HG03139 (cell line): ENCODE data around the gene OR1J1.

Experiments used
- ATAC-seq: cut with Tn5 transposase; IDR thresholded peaks from one replicate; pipeline ENCODE4 v1.9.1; 2021; ENCODE audit not compliant: unreplicated experiment

Gene OR1J1

GRCh38 chr9:122477826-122478225 lies at the start of gene OR1J1:
Gene OR1J1 (minus strand): TSS chr9:122477926. CDS start chr9:122477926, 0 bp downstream.
- no peak for ATAC-seq

DNA sequence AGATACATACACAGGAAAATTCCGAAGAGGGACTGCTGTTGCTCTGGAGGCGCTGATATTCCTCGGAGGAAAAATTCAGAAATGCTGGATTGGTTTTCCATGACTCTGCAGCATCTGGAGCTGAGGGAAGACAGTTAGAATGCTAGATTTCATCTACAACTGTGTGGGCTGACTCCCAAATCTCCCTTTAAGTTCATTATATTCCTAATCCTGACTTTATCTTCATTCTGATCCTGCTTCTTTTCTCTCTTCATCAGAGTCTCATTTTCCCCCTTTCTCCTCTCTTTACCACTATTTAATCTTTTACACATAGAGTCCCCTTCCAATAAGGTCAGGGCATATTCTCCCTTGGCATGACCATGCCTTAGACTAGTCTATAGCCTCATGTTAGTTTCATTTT lies 49.5 kb upstream of the OR1J1 start, which contains the start of gene OR1N1:
Gene OR1N1, minus strand, starts transcription at position 101 of the 400 bp plus-strand sequence. Its CDS starts 0 bp downstream, at position 101.
- ATAC-seq: no peak

GRCh38 chr9:122526602-122527001 lies 48.9 kb upstream of the OR1J1 start:
- no peak for ATAC-seq

- ATAC-seq: no peak
These were observed 41.6 kb upstream of the OR1J1 start for GRCh38 chr9:122519376-122519775.

- no peak for ATAC-seq
These were observed 41.1 kb upstream of the OR1J1 start, which contains the start of gene OR1J4 for GRCh38 chr9:122518841-122519240. Gene OR1J4 (plus strand): TSS chr9:122519141. CDS start chr9:122519141, 0 bp downstream.

- no peak for ATAC-seq
These were observed 40.5 kb upstream of the OR1J1 start for GRCh38 chr9:122518226-122518625.

- no peak for ATAC-seq
These were observed 32.8 kb upstream of the OR1J1 start, which contains the start of gene OR1J2 for GRCh38 chr9:122510502-122510901. Gene OR1J2 (plus strand): TSS chr9:122510802. CDS start chr9:122510802, 0 bp downstream.

GRCh38 chr9:122506964-122507363 lies 29.2 kb upstream of the OR1J1 start:
- ATAC-seq: no peak

DNA sequence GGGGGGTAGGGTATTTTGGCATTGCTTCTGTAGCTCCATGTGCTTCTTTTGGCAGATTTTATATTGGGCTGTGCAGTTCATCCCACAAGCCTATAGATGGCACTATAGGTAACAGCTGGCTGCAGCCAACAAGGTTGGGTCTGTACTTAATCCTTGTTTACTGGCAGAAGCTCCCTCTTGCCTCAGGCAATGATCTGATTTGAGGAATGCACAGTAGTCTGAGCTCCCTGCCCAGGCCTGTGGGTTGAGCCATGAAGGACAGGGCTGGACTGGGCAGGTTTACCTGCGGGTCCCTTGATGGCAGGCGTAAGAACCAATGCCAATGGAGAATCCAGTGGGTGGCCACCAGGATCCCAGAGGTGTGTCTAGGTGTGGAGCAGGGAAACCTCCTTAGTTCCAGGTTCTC lies 21.2 kb upstream of the OR1J1 start:
- ATAC-seq: peak; percentile 76

GRCh38 chr9:122479062-122479461 lies 1.3 kb upstream of the OR1J1 start:
- no peak for ATAC-seq

DNA sequence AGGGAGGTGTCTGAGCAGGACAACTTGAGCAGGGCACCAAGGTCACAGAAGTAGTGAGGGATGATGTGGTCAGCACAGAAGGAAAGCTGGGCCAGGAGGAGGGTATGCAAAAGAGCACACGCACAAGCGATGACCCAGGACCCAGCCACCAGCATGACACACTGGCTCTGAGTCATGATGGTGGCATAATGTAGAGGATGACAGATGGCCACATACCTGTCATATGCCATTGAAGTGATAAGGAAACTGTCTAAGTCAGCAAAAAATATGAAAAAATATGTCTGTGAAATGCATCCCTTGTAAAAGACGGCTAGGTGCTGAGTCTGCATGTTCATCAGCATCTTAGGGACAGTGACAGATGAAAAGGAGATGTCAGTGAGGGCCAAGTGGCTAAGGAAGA lies 380 bp downstream of the OR1J1 start:
- ATAC-seq: no peak

DNA sequence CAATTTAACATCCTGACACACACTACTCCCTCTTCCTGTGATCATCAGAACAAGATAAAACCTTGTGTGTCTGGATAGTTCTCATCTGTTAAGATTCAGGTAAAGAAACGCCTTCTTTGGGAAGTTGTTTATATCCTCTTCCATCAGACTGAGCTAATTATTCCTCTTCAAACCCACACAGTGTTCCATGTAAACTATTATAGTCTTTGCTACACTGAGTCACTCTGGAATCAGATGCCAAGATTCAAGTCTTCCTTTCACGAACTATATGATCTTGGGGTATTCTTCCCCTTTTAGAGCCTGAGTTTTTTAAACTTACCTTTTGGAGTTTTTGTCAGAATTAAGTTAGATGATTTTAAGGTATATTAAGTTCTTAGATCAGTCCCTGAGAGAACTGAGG lies 2.0 kb downstream of the OR1J1 start:
- ATAC-seq: no peak

DNA sequence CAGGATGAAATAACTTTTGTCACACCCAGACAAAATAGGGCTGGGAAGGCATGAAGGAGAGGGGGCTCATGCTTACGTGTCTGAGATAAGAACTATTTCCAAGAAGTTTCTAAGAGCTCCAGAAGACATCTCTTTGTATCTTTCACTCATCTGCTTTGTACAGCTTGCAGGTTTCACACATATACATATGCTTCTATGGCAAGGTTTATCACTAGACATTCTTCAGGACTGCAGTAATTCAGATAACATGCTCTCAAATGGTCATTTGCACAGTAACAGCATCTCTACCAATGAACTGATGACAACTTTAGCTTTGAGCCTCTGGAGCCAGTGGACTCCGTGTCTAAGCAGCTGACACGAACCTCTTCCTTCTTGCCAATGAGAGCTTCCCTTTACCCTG lies 3.2 kb downstream of the OR1J1 start:
- no peak for ATAC-seq

- ATAC-seq: no peak
These were observed 9.0 kb downstream of the OR1J1 start for GRCh38 chr9:122468735-122469134.

DNA sequence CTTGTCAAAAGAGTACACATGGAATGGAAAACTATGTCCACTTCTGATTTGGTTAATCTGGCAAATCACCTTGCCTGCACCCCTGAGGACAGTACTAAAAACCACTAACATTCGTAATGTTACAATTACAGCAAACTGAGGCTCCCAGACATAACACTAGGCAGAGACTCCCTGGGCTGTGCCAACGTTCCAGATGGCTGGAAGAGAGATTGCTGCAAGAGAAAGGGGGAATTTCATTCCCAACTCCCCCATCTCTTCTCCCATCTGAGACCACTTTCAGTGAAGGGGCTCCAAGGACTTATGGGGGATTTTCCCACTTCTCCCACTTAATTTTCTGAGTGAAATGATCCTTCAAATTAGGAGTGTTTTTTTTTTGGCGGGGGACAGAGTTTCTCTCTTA lies 11.3 kb downstream of the OR1J1 start:
- no peak for ATAC-seq

DNA sequence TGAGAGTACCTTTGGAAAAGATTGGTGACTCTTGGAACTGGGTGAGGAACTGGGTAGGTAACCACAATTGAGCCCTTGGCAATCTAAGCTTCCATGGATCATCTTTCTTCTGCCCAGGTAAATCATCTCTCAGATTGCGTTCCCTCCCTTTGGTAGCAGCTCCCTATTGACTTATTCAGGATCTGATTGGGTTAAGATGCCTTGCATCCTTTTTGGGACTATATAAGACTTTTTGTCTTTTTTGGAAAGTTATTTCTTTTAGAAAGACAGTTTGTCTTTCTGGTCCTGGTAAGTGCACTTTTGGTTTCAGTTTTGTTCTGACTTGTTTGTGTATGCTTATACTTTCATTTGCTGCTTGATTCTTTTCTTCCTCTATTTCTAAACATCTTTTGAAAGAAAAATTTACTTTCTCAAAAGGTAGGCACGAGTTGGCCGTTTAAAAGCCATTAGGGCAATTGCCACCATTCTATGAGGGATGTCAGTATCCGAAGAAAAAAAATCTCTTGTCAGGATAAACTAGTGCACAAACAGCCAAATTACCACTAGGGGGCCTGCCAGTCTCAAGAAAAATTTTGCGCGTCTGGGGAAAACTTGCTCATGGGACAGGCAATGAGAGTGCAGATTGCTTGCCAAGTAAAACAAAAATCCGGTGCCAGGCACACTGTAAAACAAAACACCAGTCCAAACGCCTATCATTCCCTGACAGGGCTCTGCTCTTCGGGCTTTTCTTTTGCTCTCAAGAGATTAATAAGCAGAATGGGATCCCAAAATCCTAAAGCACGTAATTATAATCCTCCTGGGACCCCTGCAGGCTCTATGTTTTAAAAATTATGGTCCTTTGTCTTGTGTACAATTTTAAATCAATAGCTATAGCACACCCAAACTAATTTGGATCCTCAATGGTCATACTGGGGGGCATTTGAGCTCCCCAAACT lies 12.8 kb downstream of the OR1J1 start:
- peak; percentile 76 for ATAC-seq

DNA sequence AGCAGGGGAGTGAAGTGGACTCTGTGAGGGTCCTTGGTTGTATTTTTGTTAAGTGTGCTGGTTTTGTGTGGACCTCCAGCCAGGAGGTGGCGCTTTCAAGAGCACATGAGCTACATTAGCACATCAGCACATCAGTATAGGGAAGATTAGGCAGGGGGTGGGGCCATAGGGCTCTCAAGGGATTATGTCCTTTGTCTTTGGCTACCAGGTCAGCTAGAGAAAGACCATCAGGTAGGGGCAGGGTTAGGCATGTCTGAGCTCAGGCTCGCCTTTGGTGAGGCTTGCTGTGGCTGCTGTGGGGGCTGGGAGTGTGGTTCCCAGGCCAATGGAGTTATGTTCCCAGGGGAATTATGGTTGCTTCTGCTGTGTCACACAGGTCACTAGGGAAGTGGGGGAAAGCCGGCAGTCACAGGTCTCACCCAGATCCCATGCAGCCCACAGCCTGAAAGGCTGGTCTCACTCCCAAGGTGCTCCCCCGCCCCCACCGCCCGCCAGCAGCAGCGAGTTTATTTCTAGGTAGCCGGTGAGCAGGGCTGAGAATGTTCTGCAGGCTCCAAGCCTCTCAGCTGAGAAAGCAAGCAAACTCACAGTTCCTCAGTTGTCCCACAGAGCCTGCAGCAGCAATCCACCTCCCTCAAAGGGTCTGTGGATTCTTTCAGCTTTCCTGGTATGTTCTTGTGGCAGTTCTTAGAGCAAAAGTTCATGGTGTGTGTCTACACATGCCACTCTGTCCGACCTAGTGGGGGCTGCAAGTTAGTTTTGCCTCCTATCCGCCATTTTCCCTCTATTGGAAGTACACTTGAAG lies 13.7 kb downstream of the OR1J1 start:
- ATAC-seq: peak; percentile 53

GRCh38 chr9:122457787-122458186 lies 19.9 kb downstream of the OR1J1 start:
- ATAC-seq: no peak

DNA sequence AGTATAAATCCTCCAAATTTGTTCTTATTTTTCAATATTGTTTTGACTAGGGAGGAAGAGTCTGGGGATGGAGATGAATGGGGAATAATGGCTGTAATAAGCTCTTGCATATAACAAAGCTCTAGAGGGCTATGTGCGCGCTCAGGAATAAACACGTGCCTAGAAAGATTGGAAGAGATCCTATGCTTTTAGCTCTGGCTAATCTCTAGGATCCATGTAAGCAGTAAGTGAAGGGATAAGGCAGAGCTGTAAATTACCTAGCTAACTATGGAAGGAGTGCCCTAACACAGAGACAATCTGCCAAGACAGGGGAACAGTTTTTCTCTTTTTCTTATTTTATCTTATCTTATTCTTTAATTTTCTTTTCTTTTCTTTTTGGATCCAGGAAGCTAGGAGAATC lies 21.6 kb downstream of the OR1J1 start:
- no peak for ATAC-seq

- no peak for ATAC-seq
These were observed 24.0 kb downstream of the OR1J1 start for GRCh38 chr9:122453677-122454135.

DNA sequence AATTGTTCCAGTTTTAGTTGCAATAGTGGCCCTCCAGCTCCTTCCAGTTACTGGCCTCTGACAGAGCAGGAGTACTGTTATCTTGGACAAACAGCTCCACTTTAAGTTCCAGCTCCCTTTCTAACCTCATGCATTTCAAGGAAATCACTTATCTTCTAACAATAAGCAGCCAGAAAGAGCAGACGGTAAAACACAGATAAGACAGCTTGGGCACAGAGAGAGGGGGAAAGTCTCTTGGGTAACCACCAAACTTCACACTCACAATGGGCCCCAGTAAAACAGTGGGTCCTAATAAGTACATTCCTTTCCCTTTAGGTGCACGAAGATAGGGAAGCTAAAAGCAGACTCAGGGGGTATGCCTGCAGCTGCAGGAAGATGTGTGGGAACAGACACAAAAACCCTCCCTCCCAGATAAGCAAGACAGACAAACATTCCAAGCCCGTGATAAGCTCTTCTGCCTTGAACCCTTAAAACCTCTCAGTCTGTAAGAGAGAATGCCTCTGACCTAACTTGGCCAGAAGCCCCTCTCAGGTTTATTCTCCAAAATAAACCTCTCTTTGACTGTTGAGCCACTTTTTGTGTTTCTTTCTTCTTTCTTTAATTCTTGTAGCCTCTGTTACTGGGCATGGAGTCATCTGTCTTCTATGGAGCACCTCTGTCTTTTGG lies 30.8 kb downstream of the OR1J1 start:
- no peak for ATAC-seq
